SK-N-MC (cell line): ENCODE measurements around the gene PARP12.

Experiments used
- DNase-seq: peaks from one replicate; pipeline ENCODE4 v3.0.0-alpha.2; 2011; ENCODE audit warnings: low read depth, low spot score
- H3K27ac ChIP-seq: fragments of 200-600 bp; sonication (generic); 2 replicates; pipeline ENCODE4 v1.5.1; 2016; ENCODE audit warnings: mixed run types
- H3K36me3 ChIP-seq: fragments of 200-600 bp; sonication (generic); 2 replicates; pipeline ENCODE4 v1.6.1; 2017; ENCODE audit warnings: antibody characterized with exemption, low read length, mixed read lengths; ENCODE audit not compliant: insufficient read depth
- H3K4me3 ChIP-seq: fragments of 200-600 bp; sonication (generic); 2 replicates; pipeline ENCODE4 v1.5.1; 2016
- H3K9ac ChIP-seq: fragments of 200-600 bp; sonication (generic); 2 replicates; pipeline ENCODE4 v1.8.0; 2017; ENCODE audit warnings: mixed run types, mixed read lengths; ENCODE audit not compliant: insufficient read length
- H3K9me3 ChIP-seq: fragments of 200-600 bp; sonication (generic); 2 replicates; pipeline ENCODE4 v1.6.1; 2017; ENCODE audit warnings: low read depth, mild to moderate bottlenecking, antibody characterized with exemption, low read length, moderate library complexity, mixed read lengths
- EZH2 ChIP-seq: fragments of 200-600 bp; sonication (generic); IDR thresholded peaks from one replicate; pipeline ENCODE4 v1.6.1; 2017; ENCODE audit warnings: antibody characterized with exemption
- FOXP2 ChIP-seq: optimal IDR thresholded peaks from 2 replicates; pipeline ENCODE3; 2011; ENCODE audit warnings: mild to moderate bottlenecking, moderate library complexity; ENCODE audit not compliant: insufficient read depth; ENCODE audit errors: extremely low read length, control extremely low read depth
- POLR2AphosphoS5 ChIP-seq: IDR thresholded peaks from 2 replicates; pipeline ENCODE4 v1.6.1; 2012; ENCODE audit warnings: mild to moderate bottlenecking, low read depth, low read length, borderline replicate concordance

The PARP12 gene

DNA sequence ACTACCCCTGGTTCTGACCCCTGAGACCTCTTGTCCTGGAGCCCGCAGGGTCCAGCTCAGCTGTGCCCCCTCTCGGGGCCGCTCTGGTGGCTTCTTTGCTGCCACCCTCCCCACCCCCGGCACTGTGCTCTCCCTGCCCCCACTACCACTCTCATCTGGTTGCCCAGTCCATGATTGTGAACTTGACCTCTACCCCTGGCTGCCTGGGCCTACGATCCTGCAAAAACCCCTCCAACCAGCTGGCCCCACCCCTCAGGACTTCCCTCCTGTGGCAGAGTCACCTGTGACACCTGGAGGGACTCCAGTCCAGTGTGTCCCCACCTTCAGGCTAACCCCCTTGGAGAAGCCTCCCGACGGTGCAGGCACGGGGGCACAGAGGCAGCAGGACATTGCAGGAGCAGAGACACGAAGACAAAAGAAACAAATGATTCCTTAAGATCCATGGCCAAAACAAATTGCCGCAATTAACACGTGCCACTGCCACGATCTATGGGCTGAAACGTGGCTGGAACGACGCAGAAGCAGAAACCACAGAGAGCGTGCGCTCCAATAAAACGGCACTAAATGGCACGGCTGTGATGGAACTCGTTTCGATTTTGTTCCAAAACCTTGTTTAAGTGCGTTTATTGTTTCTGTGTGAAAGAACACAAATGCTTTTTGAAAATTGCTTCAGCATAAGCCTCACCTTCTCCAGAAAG lies 72.0 kb downstream of the PARP12 start:
- H3K9ac ChIP-seq = no peak overlapping the region
- DNase-seq = no peak
- H3K4me3 ChIP-seq = no peak overlapping the region

DNA sequence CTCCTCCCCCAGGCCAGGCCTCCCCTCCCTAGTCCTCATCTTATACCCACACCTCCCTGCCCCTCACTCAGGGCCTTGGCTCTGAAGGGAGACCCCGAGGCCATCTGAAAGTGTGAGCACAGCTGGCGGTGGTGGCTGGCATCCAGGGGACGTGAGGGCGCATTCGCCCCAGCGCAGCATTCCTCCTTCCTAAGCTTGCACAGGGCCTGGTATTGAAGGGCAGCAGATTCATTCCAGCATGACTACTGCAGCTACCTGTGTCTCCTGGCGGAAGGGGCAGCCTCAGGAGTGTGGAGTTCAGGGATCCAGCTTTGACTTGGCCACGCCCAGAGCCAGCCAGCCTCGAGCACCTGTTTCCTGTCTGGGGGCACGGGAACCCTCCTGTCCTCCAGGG lies 72.6 kb downstream of the PARP12 start:
- Histone ChIP-seq H3K9ac (no peak overlapping the region), H3K27ac (no peak overlapping the region), H3K9me3 (no peaks in the 10 kb centered on the region), H3K4me3 (no peak overlapping the region), H3K36me3 (no peaks in the 10 kb centered on the region)
- no peak for DNase-seq
- TF ChIP-seq FOXP2 (no peak), EZH2 (no peak), POLR2AphosphoS5 (no peak)

More for the DNA sequence above, 72.0 kb downstream of the PARP12 start:
- H3K36me3 ChIP-seq = no peaks in the 10 kb centered on the region
- no peak overlapping the region for H3K27ac ChIP-seq
- no peaks in the 10 kb centered on the region for H3K9me3 ChIP-seq
- no peak for TF ChIP-seq POLR2AphosphoS5

DNA sequence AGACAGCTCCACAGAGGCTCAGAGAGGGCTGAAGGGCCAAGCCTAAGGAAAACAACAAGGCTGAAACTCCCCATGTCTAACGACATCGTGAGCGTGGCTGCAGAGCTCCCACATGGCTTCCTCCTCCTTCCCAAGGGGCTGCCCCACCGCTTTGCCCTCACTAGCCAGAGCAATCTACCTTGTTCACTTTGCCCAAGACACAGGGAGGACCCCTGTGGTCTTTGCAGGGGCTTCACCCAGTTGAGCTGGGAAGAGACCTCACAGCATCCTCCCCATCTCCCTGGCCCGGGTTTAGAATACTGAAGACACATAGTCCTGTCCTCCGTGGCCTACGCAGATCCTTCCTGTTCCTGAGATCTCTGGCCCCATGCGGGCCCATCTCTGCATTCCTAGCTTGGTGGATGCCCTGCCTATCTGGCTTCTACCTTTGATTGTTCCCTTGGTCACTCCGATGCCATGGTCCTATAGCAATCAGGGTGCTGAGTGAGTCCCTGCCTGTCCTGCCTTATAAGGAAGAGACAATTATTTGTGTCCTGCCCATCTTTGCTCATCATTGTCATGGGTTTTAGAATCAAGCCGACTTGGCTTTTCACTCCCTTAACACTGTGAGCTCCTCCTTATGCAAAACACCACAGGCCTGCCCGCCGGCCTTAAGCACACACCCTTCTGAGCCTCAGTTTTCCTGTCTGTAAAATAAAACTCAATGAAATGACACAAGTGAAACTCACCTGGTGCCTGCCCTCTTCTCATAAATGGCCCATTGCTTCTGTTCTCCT lies 73.2 kb downstream of the PARP12 start:
- Histone ChIP-seq H3K27ac (no peak overlapping the region), H3K9me3 (no peaks in the 10 kb centered on the region), H3K36me3 (no peaks in the 10 kb centered on the region), H3K4me3 (no peak overlapping the region), H3K9ac (no peak overlapping the region)
- no peak for TF ChIP-seq EZH2
- TF ChIP-seq FOXP2 = no peak
- TF ChIP-seq POLR2AphosphoS5 = no peak
- no peak for DNase-seq

DNA sequence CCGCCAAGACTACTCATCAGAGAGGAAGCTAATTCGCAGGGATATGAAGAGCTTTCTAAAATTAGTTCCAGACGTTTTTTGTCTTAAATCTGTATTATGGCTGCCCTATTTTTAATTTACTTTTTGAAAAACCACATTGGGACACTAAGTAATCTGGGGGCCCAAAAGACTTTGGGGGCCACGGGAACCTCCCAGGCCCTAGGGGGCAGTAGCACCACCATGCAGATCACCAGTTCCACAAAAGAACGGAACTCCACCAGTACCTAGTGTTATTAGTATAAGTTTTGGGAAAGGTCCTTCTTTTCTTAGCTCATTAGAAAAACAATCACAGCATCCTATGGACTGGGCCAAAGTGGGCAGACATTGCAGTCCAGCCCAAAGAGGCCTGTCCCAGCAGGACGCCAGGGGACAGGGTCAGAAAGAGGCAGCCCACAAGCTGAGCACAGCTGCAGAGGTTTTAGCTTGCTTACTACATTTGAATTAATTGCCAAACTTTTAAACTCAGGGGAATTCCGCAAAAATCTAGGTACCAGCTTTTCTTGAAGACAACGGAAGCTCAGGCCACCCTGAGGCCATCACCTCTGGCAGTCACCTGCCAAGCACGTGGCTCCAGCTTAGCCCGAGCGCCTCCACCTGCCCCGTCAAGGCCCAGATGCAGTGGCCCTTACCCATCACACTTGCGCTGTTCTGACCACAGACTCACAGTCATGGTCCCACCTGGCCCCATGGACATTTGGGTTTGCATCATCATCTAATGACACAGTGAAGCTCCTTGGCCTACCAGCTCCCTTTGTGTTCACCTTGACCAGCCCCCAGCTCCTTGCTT lies 74.8 kb downstream of the PARP12 start:
- Histone ChIP-seq H3K9ac (no peak overlapping the region), H3K36me3 (no peaks in the 10 kb centered on the region), H3K4me3 (no peak overlapping the region), H3K27ac (no peak overlapping the region), H3K9me3 (no peaks in the 10 kb centered on the region)
- no peak for DNase-seq
- TF ChIP-seq EZH2 (no peak), POLR2AphosphoS5 (no peak), FOXP2 (no peak)

DNA sequence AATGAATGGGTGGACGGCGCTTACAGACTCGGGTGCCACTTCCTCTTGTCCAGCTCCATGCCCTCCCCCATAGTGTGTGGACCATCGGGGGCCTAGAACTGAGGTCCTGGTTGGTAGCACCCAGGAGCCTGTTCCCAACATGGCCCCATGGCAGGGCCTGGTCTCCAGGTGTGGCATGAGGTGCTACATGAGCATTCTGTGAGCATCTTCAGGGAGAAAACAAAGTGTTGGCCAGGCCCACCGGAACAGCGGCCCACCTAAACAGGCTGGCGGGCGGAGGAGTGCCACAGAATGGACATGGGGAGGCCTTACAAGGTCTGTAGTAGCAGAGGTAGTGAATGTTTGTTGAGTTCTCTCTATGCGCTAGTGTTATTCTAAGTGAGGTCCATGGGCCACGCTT lies 76.9 kb downstream of the PARP12 start:
- no peak overlapping the region for H3K4me3 ChIP-seq
- no peak for DNase-seq
- no peak overlapping the region for H3K27ac ChIP-seq
- no peaks in the 10 kb centered on the region for H3K36me3 ChIP-seq
- H3K9me3 ChIP-seq = no peaks in the 10 kb centered on the region
- TF ChIP-seq POLR2AphosphoS5 = no peak
- no peak for TF ChIP-seq FOXP2
- no peak for TF ChIP-seq EZH2
- no peak overlapping the region for H3K9ac ChIP-seq

DNA sequence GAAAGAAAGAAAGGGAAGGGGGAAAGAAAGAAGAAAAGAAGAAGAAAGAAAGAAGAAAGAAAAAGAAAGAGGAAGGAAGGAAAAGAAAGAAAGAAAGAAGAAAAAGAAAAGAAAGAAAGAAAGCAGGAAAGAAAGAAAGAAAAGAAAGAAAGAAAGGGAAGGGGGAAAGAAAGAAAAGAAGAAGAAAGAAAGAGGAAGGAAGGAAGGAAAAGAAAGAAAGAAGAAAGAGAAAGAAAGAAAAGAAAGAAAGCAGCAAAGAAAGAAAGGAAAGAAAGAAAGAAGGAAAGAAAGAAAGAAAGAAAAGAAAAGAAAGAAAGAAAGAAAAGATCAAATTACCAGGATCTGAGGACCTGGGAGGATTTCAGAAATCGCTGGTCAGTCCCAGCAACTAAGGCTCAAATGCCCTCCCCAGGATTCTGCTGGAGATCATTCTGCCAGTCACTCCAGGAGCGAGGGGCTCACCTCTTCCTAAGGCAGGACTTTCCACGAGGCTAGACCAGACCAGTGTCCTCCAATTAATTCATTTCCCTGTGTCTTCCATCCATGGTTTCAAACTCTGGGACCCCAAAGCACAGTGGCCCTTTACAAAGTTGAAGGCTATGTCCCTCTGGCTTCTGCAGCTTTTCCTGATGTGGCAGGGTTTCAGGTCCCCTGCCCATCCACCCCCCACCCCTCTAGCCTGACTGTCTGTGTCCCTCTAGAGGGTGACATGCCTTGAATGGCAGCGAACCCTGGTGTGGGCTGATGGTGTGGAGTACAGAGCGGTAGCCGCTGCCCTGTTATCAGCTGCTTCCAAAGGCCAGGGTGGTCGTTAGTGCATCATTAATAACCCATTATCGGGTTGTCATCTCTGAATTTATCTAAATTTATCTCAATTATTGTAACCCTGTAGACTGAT lies 77.9 kb downstream of the PARP12 start:
- DNase-seq = no peak
- Histone ChIP-seq H3K9ac (no peak overlapping the region), H3K9me3 (no peaks in the 10 kb centered on the region), H3K27ac (no peak overlapping the region), H3K36me3 (no peaks in the 10 kb centered on the region), H3K4me3 (no peak overlapping the region)
- TF ChIP-seq EZH2 (no peak), FOXP2 (no peak), POLR2AphosphoS5 (no peak)

DNA sequence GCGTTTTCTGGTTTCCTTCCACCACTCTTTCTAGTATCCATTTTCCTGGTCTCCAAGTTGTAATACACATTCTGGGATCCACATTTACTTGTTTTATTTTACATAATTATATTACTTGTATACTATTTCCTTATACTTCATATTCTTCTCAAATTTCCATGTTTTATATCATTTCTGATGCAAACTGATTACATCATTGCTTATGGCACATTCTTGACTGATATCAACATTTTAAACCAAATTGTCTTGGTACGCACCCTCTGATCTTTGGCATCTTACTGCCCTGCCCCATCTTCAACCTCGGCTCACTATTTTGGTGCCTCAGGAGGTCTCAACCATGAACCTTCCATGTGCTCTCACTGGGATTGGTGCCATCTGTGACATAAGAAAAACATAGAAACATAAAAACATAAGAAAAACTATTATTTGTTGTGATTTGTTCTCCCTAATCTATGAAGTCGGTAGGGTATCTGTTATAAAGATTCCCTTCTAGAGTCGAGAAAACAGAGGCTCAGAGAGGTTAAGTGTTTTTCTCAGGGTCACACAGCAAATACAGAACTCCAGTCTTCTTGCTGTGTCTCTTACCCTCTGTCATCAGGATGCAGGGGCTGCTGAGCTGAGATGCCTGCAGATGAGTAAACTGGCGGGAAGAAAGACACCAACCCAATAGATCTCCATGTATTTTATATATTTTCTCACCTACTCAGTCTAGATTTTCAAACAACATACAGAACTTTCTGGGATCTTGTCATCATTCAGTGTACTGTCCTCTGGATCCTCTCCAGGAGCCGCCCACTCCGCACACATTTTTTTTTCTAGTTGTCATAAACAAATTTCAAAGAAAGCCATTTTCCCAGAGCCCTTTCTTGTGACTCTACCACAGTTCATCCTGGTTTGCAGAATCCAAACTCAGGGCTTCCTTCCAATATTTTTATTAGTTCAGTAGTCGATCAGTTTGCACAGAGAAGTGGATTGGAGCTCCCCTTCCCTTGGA lies 79.5 kb downstream of the PARP12 start:
- no peak for DNase-seq
- TF ChIP-seq EZH2 (no peak), POLR2AphosphoS5 (no peak), FOXP2 (no peak)
- no peak overlapping the region for H3K9ac ChIP-seq
- H3K9me3 ChIP-seq = no peaks in the 10 kb centered on the region
- H3K36me3 ChIP-seq = no peaks in the 10 kb centered on the region
- H3K4me3 ChIP-seq = no peak overlapping the region
- no peak overlapping the region for H3K27ac ChIP-seq
